H1 (cell line): ENCODE measurements around the gene SMTN. TPM values are rescaled to one million over a fixed set of nuclear protein-coding genes. Genes with fewer than 3 reads are reported as not detected.

ENCODE experiments used
- BACH1 ChIP-seq: IDR thresholded peaks from 2 replicates; pipeline ENCODE4 v1.6.1; 2012; ENCODE audit warnings: low read length, improper control_type of control experiment
- CHD1 ChIP-seq: IDR thresholded peaks from 2 replicates; pipeline ENCODE4 v1.6.1; 2012; ENCODE audit warnings: low read depth, low read length, improper control_type of control experiment
- MAFK ChIP-seq: IDR thresholded peaks from 2 replicates; pipeline ENCODE4 v1.6.1; 2012; ENCODE audit warnings: low read depth, mild to moderate bottlenecking, improper control_type of control experiment, low read length
- SIX5 ChIP-seq: IDR thresholded peaks from 2 replicates; pipeline ENCODE4 v1.6.1; 2011; ENCODE audit warnings: mild to moderate bottlenecking, low read depth, low read length
- TEAD4 ChIP-seq: IDR thresholded peaks from 2 replicates; pipeline ENCODE4 v1.6.1; 2012; ENCODE audit warnings: low read depth, low read length, inconsistent platforms, mixed read lengths
- polyA plus RNA-seq, 7 experiments: library from polyadenylated mRNA; depleted of rRNA in 3 of 7; stranded (reverse) in 5 of 7; unstranded in 2 of 7; fragments of >200 nt in 5 of 7; fragments of 200-250 nt in 2 of 7; gene quantifications; 1 replicate in 5 of 7; 2 replicates in 1 of 7; 4 replicates in 1 of 7; pipeline versions ENCODE4 v1.2.1 to v1.2.3, GENCODE V29; 2011 to 2013; ENCODE audit warnings: missing spikeins in 2 of 7, mixed read lengths in 2 of 7
- total RNA-seq: library from RNA; stranded (reverse); fragmentation: NEBNext Ultra II Directional; extraction: Animal tissue kit (Norgen Biotek cat#: 25700); gene quantifications from 2 replicates; pipeline ENCODE4 v1.2.1, GENCODE V29; 2021
- TF ChIP-seq, protein P1 (sequence below): fragments of 300-600 bp; sonication (generic); IDR thresholded peaks from 2 replicates; pipeline ENCODE4 v1.7.1; 2012; ENCODE audit warnings: low read length, moderate library complexity, mild to moderate bottlenecking, inconsistent platforms; ENCODE audit not compliant: insufficient replicate concordance

The SMTN gene
- total and polyA plus RNA-seq, 2 of the 8 experiments (the other 6 are each of a cell fraction or from before 2014, with no cell fraction given), result 12.3 to 20.8 TPM

DNA sequence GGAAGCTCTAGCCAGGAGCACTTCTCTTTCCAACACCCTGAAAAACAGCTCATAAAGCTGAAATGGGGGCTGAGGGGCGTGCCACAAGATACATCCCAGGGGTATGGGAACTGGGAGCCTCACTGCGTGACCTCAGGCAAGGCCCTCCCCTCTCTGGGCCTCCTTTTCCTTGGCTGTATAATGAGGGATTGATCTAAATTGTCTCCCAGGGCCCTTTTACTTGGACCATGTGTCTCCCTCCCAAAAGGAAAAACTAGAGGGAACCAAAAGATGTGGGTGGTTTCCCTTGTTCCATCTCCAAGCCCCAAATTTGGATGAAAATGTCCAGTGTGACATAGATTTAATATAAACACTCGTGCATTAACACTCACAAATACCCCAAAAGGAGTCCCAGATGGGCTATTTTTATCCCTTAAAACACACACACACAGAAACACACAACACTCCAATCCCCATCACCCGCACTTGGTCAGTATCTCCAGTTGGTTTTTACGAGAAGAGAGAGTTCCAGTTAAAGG is 25.9 kb upstream of the SMTN start (continued):
- TF ChIP-seq, protein P1, sequence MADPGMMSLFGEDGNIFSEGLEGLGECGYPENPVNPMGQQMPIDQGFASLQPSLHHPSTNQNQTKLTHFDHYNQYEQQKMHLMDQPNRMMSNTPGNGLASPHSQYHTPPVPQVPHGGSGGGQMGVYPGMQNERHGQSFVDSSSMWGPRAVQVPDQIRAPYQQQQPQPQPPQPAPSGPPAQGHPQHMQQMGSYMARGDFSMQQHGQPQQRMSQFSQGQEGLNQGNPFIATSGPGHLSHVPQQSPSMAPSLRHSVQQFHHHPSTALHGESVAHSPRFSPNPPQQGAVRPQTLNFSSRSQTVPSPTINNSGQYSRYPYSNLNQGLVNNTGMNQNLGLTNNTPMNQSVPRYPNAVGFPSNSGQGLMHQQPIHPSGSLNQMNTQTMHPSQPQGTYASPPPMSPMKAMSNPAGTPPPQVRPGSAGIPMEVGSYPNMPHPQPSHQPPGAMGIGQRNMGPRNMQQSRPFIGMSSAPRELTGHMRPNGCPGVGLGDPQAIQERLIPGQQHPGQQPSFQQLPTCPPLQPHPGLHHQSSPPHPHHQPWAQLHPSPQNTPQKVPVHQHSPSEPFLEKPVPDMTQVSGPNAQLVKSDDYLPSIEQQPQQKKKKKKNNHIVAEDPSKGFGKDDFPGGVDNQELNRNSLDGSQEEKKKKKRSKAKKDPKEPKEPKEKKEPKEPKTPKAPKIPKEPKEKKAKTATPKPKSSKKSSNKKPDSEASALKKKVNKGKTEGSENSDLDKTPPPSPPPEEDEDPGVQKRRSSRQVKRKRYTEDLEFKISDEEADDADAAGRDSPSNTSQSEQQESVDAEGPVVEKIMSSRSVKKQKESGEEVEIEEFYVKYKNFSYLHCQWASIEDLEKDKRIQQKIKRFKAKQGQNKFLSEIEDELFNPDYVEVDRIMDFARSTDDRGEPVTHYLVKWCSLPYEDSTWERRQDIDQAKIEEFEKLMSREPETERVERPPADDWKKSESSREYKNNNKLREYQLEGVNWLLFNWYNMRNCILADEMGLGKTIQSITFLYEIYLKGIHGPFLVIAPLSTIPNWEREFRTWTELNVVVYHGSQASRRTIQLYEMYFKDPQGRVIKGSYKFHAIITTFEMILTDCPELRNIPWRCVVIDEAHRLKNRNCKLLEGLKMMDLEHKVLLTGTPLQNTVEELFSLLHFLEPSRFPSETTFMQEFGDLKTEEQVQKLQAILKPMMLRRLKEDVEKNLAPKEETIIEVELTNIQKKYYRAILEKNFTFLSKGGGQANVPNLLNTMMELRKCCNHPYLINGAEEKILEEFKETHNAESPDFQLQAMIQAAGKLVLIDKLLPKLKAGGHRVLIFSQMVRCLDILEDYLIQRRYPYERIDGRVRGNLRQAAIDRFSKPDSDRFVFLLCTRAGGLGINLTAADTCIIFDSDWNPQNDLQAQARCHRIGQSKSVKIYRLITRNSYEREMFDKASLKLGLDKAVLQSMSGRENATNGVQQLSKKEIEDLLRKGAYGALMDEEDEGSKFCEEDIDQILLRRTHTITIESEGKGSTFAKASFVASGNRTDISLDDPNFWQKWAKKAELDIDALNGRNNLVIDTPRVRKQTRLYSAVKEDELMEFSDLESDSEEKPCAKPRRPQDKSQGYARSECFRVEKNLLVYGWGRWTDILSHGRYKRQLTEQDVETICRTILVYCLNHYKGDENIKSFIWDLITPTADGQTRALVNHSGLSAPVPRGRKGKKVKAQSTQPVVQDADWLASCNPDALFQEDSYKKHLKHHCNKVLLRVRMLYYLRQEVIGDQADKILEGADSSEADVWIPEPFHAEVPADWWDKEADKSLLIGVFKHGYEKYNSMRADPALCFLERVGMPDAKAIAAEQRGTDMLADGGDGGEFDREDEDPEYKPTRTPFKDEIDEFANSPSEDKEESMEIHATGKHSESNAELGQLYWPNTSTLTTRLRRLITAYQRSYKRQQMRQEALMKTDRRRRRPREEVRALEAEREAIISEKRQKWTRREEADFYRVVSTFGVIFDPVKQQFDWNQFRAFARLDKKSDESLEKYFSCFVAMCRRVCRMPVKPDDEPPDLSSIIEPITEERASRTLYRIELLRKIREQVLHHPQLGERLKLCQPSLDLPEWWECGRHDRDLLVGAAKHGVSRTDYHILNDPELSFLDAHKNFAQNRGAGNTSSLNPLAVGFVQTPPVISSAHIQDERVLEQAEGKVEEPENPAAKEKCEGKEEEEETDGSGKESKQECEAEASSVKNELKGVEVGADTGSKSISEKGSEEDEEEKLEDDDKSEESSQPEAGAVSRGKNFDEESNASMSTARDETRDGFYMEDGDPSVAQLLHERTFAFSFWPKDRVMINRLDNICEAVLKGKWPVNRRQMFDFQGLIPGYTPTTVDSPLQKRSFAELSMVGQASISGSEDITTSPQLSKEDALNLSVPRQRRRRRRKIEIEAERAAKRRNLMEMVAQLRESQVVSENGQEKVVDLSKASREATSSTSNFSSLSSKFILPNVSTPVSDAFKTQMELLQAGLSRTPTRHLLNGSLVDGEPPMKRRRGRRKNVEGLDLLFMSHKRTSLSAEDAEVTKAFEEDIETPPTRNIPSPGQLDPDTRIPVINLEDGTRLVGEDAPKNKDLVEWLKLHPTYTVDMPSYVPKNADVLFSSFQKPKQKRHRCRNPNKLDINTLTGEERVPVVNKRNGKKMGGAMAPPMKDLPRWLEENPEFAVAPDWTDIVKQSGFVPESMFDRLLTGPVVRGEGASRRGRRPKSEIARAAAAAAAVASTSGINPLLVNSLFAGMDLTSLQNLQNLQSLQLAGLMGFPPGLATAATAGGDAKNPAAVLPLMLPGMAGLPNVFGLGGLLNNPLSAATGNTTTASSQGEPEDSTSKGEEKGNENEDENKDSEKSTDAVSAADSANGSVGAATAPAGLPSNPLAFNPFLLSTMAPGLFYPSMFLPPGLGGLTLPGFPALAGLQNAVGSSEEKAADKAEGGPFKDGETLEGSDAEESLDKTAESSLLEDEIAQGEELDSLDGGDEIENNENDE, result no peak
- TF ChIP-seq SIX5, result no peak
- no peak for TF ChIP-seq MAFK
- TF ChIP-seq CHD1, result no peak
- no peak for TF ChIP-seq BACH1
- no peak for TF ChIP-seq TEAD4
- TF ChIP-seq, all 59 proteins: peak for 0
